ENCODE results near the gene BEGAIN. TPM values are rescaled to one million over a fixed set of nuclear protein-coding genes. Genes with fewer than 3 reads are reported as not detected.
A peak's percentile ranks its signal among the peaks of the same experiment; 100 is the strongest.

The BEGAIN gene
- 1 to 10 TPM; 1.7 to 2.1 TPM for total RNA-seq
- long read RNA-seq, result 0 reads

GRCh38 chr14:100587086-100587762 is at the start of gene BEGAIN:
BEGAIN (minus strand) TSS chr14:100587417; CDS start chr14:100587290, 127 bp downstream.
- intact Hi-C loops (cut with DNase I), result no loop called here
- DNase-seq (peak; percentile 19), ATAC-seq (peak; percentile 31 to 73)

GRCh38 chr14:100636559-100636958 is 49.3 kb upstream of the BEGAIN start:
- ATAC-seq (no peak), DNase-seq (no peak)
- intact Hi-C loops (cut with DNase I), result no loop called here

- intact Hi-C loops (cut with DNase I), result no loop called here
- DNase-seq (no peak), ATAC-seq (no peak)
Measured at GRCh38 chr14:100634026-100634425, 46.8 kb upstream of the BEGAIN start.

GRCh38 chr14:100633406-100633805 is 46.2 kb upstream of the BEGAIN start:
- intact Hi-C loops (cut with DNase I), result no loop called here
- DNase-seq (no peak), ATAC-seq (no peak)

GRCh38 chr14:100629696-100630095 is 42.5 kb upstream of the BEGAIN start:
- no peak for ATAC-seq
- intact Hi-C loops (cut with DNase I), result no loop called here
- DNase-seq, result no peak

GRCh38 chr14:100629098-100629497 is 41.9 kb upstream of the BEGAIN start:
- ATAC-seq (no peak), DNase-seq (no peak)
- intact Hi-C loops (cut with DNase I), result no loop called here

GRCh38 chr14:100628225-100628624 is 41.0 kb upstream of the BEGAIN start:
- DNase-seq (no peak), ATAC-seq (no peak)
- intact Hi-C loops (cut with DNase I), result no loop called here

GRCh38 chr14:100626614-100627013 is 39.4 kb upstream of the BEGAIN start:
- intact Hi-C loops (cut with DNase I), result no loop called here
- DNase-seq, result no peak
- no peak for ATAC-seq

GRCh38 chr14:100623961-100624360 is 36.7 kb upstream of the BEGAIN start:
- intact Hi-C loops (cut with DNase I), result no loop called here
- no peak for ATAC-seq
- no peak for DNase-seq

- DNase-seq (no peak), ATAC-seq (no peak)
Measured at GRCh38 chr14:100623557-100623956, 36.3 kb upstream of the BEGAIN start.

GRCh38 chr14:100622708-100623485 is 35.7 kb upstream of the BEGAIN start:
- intact Hi-C loops (cut with DNase I), result no loop called here
- no peak for ATAC-seq
- no peak for DNase-seq

More at GRCh38 chr14:100623557-100623956, 36.3 kb upstream of the BEGAIN start:
- intact Hi-C loops (cut with DNase I), result no loop called here

- intact Hi-C loops (cut with DNase I), result no loop called here
- ATAC-seq (peak in 1 of 2 donors; percentile 35), DNase-seq (no peak)
Measured at GRCh38 chr14:100622224-100622623, 35.0 kb upstream of the BEGAIN start.

GRCh38 chr14:100621806-100622205 is 34.6 kb upstream of the BEGAIN start:
- no peak for DNase-seq
- no peak for ATAC-seq
- intact Hi-C loops (cut with DNase I), result no loop called here

GRCh38 chr14:100620255-100621100 is 33.3 kb upstream of the BEGAIN start:
- intact Hi-C loops (cut with DNase I), result no loop called here
- DNase-seq (no peak), ATAC-seq (no peak)

- ATAC-seq (no peak), DNase-seq (no peak)
- intact Hi-C loops (cut with DNase I), result no loop called here
Measured at GRCh38 chr14:100619396-100620254, 32.4 kb upstream of the BEGAIN start.

GRCh38 chr14:100618763-100619320 is 31.6 kb upstream of the BEGAIN start:
- DNase-seq, result no peak
- no peak for ATAC-seq
- intact Hi-C loops (cut with DNase I), result no loop called here

GRCh38 chr14:100618318-100618693 is 31.1 kb upstream of the BEGAIN start:
- DNase-seq, result no peak
- intact Hi-C loops (cut with DNase I), result no loop called here
- peak; percentile 49 to 58 for ATAC-seq
